ENCODE data around the gene TYRO3. TPM values are rescaled to one million over a fixed set of nuclear protein-coding genes. Genes with fewer than 3 reads are reported as not detected.

The TYRO3 gene
- total and polyA plus RNA-seq, 2 of the 13 experiments (the other 11 are each of a cell fraction or from before 2014, with no cell fraction given), result 24.0 to 43.6 TPM

DNA sequence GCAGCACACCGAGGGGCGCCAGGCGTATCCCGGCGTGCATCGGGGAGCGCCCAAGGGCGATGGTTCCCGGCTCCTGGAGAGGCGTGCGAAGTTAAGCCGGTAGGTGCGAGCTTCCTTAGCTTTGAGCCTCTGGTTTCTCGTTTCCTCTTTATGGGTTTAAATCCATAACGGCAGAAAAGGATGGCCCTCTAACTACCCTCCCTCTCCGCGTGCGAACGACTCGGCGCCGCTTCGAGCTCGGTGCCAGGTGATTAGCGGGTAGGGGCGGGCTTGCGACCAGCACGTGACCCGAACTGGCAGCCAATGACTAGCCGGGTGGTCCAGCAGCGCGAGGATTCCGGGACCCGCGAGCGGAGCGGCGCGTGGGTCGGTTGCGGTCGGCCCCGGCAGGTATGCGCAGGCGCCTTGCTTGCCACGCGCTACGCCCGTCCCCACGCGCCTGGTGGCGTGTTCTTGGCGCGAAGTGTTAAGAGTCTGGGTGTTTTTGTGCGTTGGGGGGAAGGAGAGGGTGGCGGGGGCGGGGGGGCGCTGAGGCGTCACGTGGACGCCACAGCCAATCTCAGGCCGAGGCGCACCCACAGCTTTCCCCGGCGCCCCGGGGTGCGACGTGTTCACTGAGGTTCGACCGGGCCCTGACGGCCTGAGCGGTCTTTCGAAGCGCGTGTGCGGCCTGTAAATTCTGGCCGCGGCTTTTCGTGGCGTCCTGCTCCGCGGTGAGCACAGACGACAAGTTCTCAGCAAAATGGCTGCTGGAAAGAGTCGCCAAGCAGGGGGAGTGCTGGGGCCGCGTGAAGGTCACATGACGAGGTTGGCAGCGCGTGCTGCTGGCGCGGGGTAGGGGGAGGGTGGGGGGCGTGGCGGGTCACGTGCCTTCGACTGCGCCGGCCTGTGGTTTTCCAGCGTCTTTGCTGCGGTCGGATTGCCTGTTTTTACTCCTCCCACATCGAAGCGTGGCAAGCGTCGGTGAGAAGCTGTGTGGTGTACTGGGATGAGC, 62.5 kb downstream of the TYRO3 start (continued):
- no peak for TF ChIP-seq SP1 (IDR thresholded peaks at IDR 0.05)
- peak; percentile 91 for TF ChIP-seq SP1 (CRISPR knock-in tag; IDR thresholded peaks at IDR 0.05)
- no peak for TF ChIP-seq ZNF121 (CRISPR knock-in tag; IDR thresholded peaks at IDR 0.05)
- TF ChIP-seq ZNF749 (CRISPR knock-in tag; IDR thresholded peaks at IDR 0.05; ENCODE audit: borderline replicate concordance), result peak; percentile 93; the same call in 1 of the 2 replicates
- TF ChIP-seq, protein P1, sequence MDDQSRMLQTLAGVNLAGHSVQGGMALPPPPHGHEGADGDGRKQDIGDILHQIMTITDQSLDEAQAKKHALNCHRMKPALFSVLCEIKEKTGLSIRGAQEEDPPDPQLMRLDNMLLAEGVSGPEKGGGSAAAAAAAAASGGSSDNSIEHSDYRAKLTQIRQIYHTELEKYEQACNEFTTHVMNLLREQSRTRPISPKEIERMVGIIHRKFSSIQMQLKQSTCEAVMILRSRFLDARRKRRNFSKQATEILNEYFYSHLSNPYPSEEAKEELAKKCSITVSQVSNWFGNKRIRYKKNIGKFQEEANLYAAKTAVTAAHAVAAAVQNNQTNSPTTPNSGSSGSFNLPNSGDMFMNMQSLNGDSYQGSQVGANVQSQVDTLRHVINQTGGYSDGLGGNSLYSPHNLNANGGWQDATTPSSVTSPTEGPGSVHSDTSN (CRISPR knock-in tag; IDR thresholded peaks at IDR 0.05; ENCODE audit: borderline replicate concordance), result peak; percentile 87
- TF ChIP-seq, protein P2, sequence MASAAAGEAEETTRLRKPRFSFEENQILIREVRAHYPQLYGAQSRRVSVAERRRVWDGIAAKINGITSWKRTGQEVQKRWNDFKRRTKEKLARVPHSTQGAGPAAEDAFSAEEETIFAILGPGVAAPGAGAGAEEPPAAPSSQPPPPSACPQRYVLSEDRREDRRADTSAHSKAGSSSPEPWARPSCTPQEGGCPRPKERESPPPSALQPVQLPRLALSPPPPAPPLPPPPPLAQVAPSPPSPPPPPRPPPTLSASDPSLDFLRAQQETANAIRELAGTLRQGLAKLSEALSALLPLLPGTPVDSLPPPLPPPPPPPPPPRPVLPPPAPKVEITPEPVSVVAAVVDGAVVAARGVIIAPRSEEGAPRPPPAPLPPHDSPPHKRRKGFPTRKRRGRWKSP (CRISPR knock-in tag; IDR thresholded peaks at IDR 0.05), result peak; percentile 97
- TF ChIP-seq CREM (IDR thresholded peaks at IDR 0.05), result no peak; the same call in 1 of the 2 replicates
- TF ChIP-seq CREM (CRISPR knock-in tag; IDR thresholded peaks at IDR 0.05), result no peak
- peak; percentile 95 for TF ChIP-seq ZNF101 (CRISPR knock-in tag; IDR thresholded peaks at IDR 0.05; ENCODE audit: borderline replicate concordance, low read depth)
- peak; percentile 21 for TF ChIP-seq ZC3H4 (CRISPR knock-in tag; IDR thresholded peaks at IDR 0.05; ENCODE audit: borderline replicate concordance)
- no peak; the same call in 1 of the 2 replicates for TF ChIP-seq ZNF362 (CRISPR knock-in tag; IDR thresholded peaks at IDR 0.05; ENCODE audit: borderline replicate concordance)
- peak; percentile 84 for TF ChIP-seq SAP130 (CRISPR knock-in tag; IDR thresholded peaks at IDR 0.05; ENCODE audit: low read depth)
- no peak for TF ChIP-seq SRSF9 (IDR thresholded peaks at IDR 0.05; ENCODE audit: borderline replicate concordance, insufficient read depth, low read depth, low read length, poor library complexity, severe bottlenecking)
- TF ChIP-seq, protein P3, sequence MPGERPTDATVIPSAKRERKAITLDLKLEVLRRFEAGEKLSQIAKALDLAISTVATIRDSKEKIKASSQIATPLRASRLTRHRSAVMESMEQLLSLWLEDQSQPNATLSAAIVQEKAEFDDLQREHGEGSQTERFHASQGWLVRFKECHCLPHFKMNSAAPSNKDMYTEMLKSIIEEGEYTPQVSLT (CRISPR knock-in tag; IDR thresholded peaks at IDR 0.05; ENCODE audit: borderline replicate concordance, low read depth), result peak; percentile 72; the same call in 1 of the 2 replicates
- no peak for TF ChIP-seq ZNF326 (CRISPR knock-in tag; IDR thresholded peaks at IDR 0.05; ENCODE audit: borderline replicate concordance)
- peak; percentile 73 for TF ChIP-seq ZBTB34 (CRISPR knock-in tag; IDR thresholded peaks at IDR 0.05)
- TF ChIP-seq ZNF432 (CRISPR knock-in tag; IDR thresholded peaks at IDR 0.05; ENCODE audit: borderline replicate concordance), result peak; percentile 63; the same call in 1 of the 2 replicates
- peak; percentile 99 for TF ChIP-seq ZNF33B (CRISPR knock-in tag; IDR thresholded peaks at IDR 0.05)
- peak; percentile 95 for TF ChIP-seq ZNF367 (CRISPR knock-in tag; IDR thresholded peaks at IDR 0.05; ENCODE audit: borderline replicate concordance)

Measured in HepG2 (cell line).